ENCODE results near the gene SYT15. TPM values are rescaled to one million over a fixed set of nuclear protein-coding genes. Genes with fewer than 3 reads are reported as not detected.

The SYT15 gene
- total RNA-seq, 4 donors from 2014 or later: 0.32 to 0.80 (median 0.39) TPM

DNA sequence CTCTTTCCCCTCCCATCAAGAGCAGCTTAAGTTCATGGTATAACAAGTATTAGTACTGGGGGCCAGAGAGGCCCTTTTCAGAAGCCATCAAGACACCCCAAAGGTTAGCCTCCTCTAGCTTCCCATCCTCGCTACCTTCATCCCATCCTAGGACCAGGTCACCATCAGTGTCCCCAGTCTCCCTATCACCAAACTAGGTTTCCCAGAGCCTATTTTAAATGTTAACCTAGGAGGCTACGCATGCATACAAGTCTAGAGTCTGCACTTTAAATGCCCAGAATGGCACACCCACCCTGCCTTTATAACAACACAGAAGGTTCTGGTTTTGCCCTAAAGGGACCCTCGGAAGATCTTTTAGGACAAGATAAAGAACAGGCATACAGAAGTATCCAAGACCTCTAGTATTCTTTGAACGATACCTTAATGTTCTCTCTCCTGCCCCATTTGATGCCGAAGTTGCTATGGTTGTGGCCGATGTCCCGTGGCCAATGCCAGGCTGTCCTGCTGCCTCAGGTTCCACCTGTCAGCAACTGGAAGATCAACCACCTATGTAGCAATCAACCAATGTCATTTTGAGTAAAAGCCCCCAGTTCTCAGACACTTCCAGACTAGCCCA is 24.7 kb upstream of the SYT15 start:
- no peaks in the 10 kb centered on the region for H3K36me3 ChIP-seq
- H3K27ac ChIP-seq: no peak overlapping the region
- no peak for DNase-seq
- in situ Hi-C loops (cut with MboI; ENCODE audit: low pct_ligation_motif_present in 1 of 4, low pct_unique_long_range_greater_than_20kb in 1 of 4, low sequenced_read_pairs in 3 of 4): no loop called here
- peaks cover 37% of the 10 kb centered on the region for H3K27me3 ChIP-seq
- no peak overlapping the region for H3K4me3 ChIP-seq
- intact Hi-C loops (cut with DNase I; ENCODE audit: low total_unique reads): no loop called here
- H3K4me1 ChIP-seq: peaks cover 3 to 21% (median 16%) of the 10 kb centered on the region in 4 donors
- TF ChIP-seq POLR2AphosphoS5 (IDR thresholded peaks at IDR 0.05) (no peak), EP300 (IDR thresholded peaks at IDR 0.05; ENCODE audit: low read depth) (no peak), POLR2A (IDR thresholded peaks at IDR 0.05) (no peak)
- TF ChIP-seq, protein P1, sequence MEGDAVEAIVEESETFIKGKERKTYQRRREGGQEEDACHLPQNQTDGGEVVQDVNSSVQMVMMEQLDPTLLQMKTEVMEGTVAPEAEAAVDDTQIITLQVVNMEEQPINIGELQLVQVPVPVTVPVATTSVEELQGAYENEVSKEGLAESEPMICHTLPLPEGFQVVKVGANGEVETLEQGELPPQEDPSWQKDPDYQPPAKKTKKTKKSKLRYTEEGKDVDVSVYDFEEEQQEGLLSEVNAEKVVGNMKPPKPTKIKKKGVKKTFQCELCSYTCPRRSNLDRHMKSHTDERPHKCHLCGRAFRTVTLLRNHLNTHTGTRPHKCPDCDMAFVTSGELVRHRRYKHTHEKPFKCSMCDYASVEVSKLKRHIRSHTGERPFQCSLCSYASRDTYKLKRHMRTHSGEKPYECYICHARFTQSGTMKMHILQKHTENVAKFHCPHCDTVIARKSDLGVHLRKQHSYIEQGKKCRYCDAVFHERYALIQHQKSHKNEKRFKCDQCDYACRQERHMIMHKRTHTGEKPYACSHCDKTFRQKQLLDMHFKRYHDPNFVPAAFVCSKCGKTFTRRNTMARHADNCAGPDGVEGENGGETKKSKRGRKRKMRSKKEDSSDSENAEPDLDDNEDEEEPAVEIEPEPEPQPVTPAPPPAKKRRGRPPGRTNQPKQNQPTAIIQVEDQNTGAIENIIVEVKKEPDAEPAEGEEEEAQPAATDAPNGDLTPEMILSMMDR (IDR thresholded peaks at IDR 0.05): no peak
- H3K9me3 ChIP-seq: no peaks in the 10 kb centered on the region
- WGBS, 2 donors (ENCODE audit: low coverage in 1 of 2): 87 to 89% methylated on average over 6 to 7 of the region's 7 CpGs

DNA sequence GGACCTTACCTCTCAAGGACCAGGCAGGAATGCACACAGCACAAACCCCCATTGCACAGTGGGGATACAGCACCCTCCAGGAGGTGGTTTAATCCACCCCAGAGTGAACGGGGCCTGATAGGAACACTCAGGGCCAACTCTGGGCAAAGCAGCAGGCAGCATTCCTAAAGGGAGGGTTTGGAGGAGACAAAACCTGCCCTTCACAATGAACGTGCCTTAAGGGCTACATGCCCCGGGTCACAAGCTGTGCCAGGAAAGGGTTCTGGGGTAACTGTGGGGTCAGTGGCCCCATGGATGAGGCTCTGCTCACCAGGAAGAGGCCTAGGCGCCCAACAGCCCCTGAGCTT is 23.6 kb upstream of the SYT15 start:
- intact Hi-C loops (cut with DNase I; ENCODE audit: low total_unique reads): no loop called here
- in situ Hi-C loops (cut with MboI; ENCODE audit: low pct_ligation_motif_present in 1 of 4, low pct_unique_long_range_greater_than_20kb in 1 of 4, low sequenced_read_pairs in 3 of 4): no loop called here
- Histone ChIP-seq H3K36me3 (no peaks in the 10 kb centered on the region), H3K4me3 (peak overlapping the region in 3 of 4 donors; percentile 48 to 61 (median 50)), H3K27me3 (peaks cover 38% of the 10 kb centered on the region), H3K9me3 (no peaks in the 10 kb centered on the region), H3K4me1 (peaks cover 3 to 21% (median 16%) of the 10 kb centered on the region in 4 donors), H3K27ac (peak overlapping the region in 1 of 4 donors; percentile 65)
- no peak for DNase-seq
- no peak for TF ChIP-seq EP300 (IDR thresholded peaks at IDR 0.05; ENCODE audit: low read depth)
- TF ChIP-seq, protein P1 (IDR thresholded peaks at IDR 0.05): no peak
- no peak for TF ChIP-seq POLR2A (IDR thresholded peaks at IDR 0.05)
- TF ChIP-seq POLR2AphosphoS5 (IDR thresholded peaks at IDR 0.05): no peak
- 65 to 69% methylated on average over 3 to 4 of the region's 4 CpGs for WGBS, 2 donors (ENCODE audit: low coverage in 1 of 2)

DNA sequence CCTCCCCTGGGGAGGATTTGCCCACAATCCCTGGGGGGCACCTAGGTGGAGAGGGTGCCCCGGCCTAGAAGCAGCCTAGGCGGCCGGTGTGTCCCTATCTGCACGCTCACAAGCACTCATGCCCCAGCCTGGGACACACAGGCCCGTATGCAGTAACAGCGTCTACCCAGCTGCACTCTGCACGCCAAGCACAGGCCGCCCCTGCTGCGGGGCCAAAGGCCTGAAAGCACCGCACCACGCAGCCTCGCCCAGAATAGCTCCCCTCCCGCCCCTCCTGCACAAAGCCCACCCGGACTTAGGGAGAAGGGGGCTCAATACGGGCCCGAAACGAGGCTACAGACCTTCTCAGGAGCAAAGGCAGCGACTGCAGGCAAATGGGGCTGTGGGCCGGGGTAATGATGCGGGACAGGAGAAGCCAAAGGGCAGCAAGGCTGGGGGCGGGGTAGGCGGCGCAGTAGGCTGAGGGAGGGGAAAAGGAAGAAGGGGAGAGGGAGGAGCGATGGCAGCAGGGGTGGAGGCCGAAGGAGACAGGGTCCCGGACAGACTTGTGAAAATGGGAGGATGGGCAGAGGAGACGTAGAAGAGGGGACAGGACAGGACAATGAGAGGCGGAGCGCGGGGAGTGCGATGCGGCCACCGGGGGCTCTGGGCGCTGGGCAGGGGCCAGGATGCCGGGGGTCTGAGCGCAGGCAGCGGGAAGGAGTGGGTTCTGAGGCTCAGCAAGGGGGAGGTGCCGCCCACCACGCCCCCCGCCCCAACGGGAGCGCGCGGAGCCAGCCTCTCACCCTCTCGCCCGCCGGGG is 23.0 kb upstream of the SYT15 start:
- H3K4me1 ChIP-seq: peaks cover 3 to 21% (median 16%) of the 10 kb centered on the region in 4 donors
- peak; percentile 55 for DNase-seq
- intact Hi-C loops (cut with DNase I; ENCODE audit: low total_unique reads) (no loop called here), in situ Hi-C loops (cut with MboI; ENCODE audit: low pct_ligation_motif_present in 1 of 4, low pct_unique_long_range_greater_than_20kb in 1 of 4, low sequenced_read_pairs in 3 of 4) (no loop called here)
- no peak for TF ChIP-seq POLR2AphosphoS5 (IDR thresholded peaks at IDR 0.05)
- TF ChIP-seq POLR2A (IDR thresholded peaks at IDR 0.05): peak; percentile 46
- no peaks in the 10 kb centered on the region for H3K36me3 ChIP-seq
- peak overlapping the region; percentile 48 to 61 (median 51) for H3K4me3 ChIP-seq
- peak overlapping the region; percentile 37 to 78 (median 66) for H3K27ac ChIP-seq
- H3K27me3 ChIP-seq: peaks cover 44% of the 10 kb centered on the region
- no peaks in the 10 kb centered on the region for H3K9me3 ChIP-seq
- 5 to 23% methylated on average over 19 to 47 of the region's 47 CpGs for WGBS, 2 donors (ENCODE audit: low coverage in 1 of 2)

DNA sequence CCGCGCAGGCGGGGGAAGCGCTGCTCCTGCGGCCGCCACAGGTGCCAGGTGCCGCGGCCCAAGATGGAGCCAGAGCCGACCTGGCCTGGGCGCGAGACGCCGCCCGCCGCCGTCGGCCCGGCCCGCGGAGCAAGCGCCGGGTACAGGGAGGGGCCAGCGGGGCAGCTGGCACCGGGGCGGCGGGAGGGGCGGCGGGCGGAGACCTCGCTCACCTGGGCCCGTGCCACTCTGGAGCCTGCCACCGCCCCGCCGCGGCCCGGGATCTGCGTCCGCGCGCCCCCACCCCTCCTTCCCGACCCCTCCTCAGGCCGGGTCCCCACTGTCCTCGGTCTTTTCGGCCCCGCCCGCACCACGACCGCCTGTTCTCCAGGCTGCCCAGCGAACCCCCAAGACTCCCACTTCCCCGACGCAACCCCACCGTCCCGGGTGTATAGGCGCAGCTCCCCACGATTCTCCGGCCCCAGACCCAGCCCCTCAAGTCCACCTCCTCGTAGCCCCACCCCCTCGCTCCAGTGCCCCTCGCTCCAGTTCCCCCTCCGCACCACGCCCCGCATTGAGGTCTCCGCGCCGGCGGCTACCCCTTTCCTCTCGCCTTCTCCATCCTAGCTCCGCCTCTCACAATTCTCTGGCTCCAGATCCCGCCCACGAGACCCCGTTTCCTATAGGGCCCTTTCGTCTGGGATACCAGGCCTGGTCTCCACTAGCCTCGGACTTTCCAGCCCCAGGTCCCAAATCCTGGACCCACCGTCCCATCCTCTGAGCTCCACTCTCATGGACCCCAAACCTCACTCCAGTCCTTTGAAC is 22.2 kb upstream of the SYT15 start, which contains the start of gene GPRIN2:
Gene GPRIN2, minus strand, starts transcription at position 144 of the 804 bp plus-strand sequence. CDS start 5,922 bp downstream, outside the sequence.
- 6 to 12% methylated on average over 16 to 73 of the region's 74 CpGs for WGBS, 2 donors (ENCODE audit: low coverage in 1 of 2)
- TF ChIP-seq, protein P1 (IDR thresholded peaks at IDR 0.05): no peak
- TF ChIP-seq EP300 (IDR thresholded peaks at IDR 0.05; ENCODE audit: low read depth) (no peak), POLR2AphosphoS5 (IDR thresholded peaks at IDR 0.05) (peak in 2 of 3 donors; percentile 22 to 51), POLR2A (IDR thresholded peaks at IDR 0.05) (no peak)
- Histone ChIP-seq H3K9me3 (no peaks in the 10 kb centered on the region), H3K36me3 (no peaks in the 10 kb centered on the region), H3K27ac (peak within 1 kb of the TSS; percentile 37 to 78 (median 66)), H3K4me3 (peak within 1 kb of the TSS; percentile 48 to 61 (median 51)), H3K4me1 (peaks cover 3 to 21% (median 16%) of the 10 kb centered on the region in 4 donors), H3K27me3 (peaks cover 48% of the 10 kb centered on the region)
- in situ Hi-C loops (cut with MboI; ENCODE audit: low pct_ligation_motif_present in 1 of 4, low pct_unique_long_range_greater_than_20kb in 1 of 4, low sequenced_read_pairs in 3 of 4): no loop called here
- DNase-seq: peak; percentile 83
- intact Hi-C loops (cut with DNase I; ENCODE audit: low total_unique reads): no loop called here
